HG03457 (cell line): Measurements from ENCODE around the gene EXOG.

Source experiments
- ATAC-seq: cut with Tn5 transposase; IDR thresholded peaks from one replicate; pipeline ENCODE4 v1.9.1; 2021; ENCODE audit warnings: moderate number of reproducible peaks; ENCODE audit not compliant: unreplicated experiment

Gene EXOG

DNA sequence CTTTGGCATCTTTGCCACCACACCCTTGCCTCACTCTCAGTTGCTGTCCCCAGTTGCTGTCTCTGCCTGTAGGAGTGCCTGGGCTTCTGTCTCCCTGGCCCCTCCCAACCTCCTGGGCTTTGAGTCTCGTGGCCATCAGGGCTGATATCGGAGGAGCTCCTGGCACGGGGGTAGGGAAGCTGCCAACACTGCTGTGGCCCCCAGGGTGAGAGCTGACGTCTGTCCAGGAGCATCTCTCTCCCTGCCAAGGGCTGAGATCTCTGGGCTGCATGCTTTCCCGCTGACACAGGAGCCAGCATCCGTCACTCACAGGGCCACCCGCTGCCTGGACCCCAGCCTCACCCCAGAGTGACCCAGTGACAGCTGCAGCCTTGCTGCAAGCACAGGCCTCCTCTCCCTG is 47.4 kb downstream of the EXOG start:
- no peak for ATAC-seq

- no peak for ATAC-seq
Measured at GRCh38 chr3:38544926-38545325, 48.8 kb downstream of the EXOG start.

DNA sequence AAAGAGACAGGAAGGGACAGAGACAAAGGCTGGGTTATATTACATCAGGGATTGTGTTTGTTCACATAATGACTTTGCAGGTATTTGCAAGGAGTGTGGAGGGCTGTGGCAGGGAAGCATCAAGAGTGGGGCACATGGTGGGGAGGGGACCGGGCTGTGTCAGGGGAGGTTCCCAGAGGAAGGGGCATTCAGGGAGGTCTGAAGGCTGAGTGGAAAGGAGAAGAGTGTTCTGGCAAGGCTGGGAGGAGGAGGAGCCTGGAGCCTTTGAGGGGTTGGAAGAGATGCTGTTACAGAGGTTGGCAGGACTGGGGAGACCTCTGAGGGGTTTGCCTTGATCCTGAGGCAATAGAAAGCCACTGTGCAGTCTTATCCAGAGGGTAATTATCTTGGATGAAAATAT is 49.4 kb downstream of the EXOG start:
- no peak for ATAC-seq

DNA sequence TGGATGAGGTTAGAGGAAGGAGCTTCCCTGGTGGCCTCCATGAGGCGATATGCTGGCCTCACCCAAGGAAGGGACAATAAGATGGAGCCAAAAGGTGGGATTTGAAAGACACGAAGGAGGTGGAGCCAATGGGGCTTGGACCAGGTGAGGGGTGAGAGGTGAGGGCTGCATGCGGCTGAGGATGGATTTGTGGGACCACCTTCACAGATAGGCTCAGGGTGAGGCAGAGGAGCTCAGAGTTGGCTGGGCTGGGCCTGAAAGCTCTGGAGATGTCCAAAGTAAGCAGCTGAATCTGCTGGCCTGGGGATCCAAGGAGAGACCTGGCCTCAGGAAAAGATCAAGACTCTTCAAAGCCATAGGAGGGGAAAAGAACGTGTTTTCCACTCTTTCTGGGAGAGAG is 49.8 kb downstream of the EXOG start:
- no peak for ATAC-seq

- no peak for ATAC-seq
Measured at GRCh38 chr3:38548154-38548931, 52.2 kb downstream of the EXOG start.

DNA sequence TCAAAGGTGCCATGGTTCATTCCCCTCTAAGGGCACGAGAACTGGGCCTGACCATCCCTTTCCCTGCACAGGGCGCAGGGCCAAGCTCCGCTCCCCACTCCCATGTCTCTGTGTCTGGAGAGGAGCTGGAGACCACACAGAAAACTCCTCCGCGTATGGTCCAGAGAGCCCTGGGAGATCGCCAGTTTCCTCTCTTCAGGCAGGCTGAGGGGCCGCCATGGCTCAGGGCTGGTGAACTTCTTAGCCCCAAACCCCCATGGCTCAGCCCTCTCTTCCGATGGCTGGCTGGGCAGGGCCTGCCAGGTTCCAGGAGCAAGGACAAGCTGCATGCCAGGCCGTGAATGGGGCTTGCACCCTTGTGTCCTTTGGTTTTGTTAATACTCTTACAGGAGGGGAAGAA is 52.9 kb downstream of the EXOG start:
- no peak for ATAC-seq

DNA sequence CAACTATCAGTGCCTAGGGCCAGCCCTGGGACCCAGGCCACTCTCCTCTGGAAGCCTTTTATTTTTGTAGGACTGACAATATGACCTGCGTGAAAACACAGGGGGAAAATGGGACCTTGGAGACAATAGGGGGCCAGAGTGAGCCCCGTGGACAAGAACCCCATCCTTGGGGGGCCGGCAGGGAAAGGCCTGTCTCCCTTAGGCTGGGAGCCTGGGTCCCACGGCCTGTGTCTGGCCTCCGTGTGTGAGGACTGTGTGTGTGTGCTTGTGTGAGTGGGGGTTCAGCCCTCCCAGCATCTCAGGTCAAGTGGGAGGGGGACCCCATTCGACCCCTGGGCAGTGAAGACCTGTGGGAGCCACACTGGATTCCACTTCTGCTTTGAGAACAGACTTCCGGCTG is 53.3 kb downstream of the EXOG start:
- ATAC-seq, result no peak

DNA sequence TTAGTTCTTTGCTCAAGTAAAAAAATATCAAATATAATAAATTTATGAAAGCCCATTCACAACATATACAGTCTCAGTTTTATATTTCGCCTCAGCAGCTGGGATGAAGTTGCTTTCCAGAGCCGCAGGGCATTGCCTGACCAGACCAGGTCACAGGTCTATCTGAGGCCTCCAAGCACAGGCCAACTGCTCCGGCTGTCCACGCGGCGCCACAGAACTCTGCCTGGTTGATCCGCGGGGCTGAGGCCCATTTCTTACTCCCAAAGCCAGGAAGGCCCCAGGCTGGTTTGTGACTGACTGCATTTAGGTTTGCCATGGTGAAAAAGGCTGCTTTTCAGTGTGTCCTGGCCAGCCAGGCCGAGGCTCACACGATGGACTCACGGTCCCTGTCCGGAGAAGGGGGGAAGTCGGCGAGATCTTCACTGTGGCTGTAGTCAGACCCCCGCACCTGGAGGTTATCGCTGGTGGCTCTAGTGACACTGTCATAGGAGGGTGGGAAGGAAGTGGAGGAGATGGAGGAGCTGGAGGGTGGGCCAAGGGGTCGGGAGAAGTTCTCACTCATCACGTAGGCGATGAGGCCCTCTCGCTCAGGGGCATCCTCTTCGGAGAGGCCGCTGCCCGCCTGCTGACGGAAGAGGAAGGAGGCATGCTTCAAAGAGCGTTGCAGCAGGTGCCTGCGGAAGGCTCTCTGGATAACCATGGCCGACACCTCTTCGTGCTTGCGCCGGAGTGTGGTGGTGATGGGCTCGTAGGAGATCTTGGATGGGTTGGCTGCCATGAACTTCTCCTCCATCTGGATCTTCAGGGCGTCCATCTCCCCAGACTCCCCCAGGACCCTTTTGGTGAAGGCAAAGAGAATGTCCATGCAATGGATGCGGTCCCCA is 54.1 kb downstream of the EXOG start:
- ATAC-seq, result no peak

DNA sequence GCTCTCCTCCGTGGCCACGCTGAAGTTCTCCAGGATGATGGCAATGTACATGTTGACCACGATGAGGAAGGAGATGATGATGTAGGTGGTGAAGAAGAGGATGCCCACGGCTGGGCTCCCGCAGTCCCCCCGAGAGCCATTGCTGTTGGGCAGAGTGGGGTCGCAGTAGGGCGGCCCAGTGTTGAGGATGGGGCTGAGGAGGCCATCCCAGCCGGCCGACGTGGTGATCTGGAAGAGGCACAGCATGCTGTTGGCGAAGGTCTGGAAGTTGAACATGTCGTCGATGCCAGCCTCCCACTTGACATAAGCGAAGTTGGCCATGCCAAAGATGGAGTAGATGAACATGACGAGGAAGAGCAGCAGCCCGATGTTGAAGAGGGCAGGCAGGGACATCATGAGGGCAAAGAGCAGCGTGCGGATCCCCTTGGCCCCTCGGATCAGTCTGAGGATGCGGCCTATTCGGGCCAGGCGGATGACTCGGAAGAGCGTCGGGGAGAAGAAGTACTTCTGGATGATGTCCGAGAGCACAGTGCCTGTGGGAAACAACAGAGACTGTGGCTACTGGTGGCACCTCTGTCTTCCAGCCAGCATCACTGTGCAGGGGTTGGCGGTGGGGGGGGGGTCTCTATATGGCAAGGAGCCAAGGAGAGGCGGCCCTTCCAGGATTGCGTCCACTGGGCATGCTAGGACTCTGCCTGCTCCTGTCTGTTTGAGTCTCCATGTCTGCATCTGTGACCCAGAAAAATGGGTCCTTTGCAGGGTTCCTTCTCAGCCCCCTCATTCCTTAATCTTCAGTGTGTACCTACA is 55.1 kb downstream of the EXOG start:
- no peak for ATAC-seq

DNA sequence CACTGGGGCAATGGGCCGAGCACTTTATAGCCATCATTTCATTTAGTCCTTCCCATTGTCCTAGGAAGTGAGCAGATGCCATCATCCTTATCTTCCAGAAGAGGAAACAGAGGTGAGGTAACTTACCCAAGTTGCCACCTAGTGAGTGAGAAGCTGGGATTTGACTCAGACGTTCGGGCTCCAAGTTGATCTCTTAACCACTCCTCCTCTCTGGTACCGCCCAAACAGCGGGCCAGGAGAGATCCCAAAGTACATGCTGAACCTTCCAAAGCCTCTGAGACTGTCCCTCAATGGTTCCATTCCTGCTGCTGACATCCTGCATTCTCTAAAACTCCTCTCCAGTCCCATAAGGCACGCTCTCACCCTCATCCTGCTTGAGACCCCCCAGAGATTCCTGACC is 56.2 kb downstream of the EXOG start:
- ATAC-seq, result no peak

- ATAC-seq, result no peak
Measured at GRCh38 chr3:38553071-38553470, 56.9 kb downstream of the EXOG start.

- ATAC-seq, result no peak
Measured at GRCh38 chr3:38554127-38554827, 58.1 kb downstream of the EXOG start.

DNA sequence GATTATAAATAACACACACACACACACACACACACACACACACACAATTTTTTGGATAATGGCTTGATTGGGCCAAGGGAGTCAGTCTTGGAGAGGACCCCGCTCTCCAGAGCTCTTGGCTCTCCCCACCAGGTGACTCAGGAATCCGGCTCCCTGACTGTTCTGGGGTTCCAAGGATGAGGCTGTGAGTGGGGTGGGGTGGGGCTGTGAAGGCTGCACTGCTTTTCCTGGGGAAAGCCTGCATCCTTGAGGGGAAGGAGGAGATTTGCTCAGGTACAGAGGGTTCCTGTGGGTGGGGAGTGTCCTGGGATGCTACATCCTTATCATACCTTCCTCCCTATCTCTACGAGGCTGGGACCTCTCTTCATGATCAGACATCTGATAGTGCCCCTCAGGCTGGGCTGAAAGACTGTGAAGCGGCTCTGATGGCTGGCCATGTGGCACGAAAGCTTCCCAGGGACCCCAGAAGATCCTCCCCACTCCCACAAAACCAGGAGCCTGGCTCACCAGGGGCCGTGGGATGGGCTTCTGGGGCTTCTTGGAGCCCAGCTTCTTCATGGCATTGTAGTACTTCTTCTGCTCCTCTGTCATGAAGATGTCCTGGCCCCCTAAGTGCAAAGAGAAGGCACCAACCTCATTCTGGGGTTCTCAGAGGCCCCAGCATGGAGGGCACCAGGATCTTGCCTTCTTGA is 59.2 kb downstream of the EXOG start:
- no peak for ATAC-seq

GRCh38 chr3:38555926-38556325 is 59.8 kb downstream of the EXOG start:
- no peak for ATAC-seq

DNA sequence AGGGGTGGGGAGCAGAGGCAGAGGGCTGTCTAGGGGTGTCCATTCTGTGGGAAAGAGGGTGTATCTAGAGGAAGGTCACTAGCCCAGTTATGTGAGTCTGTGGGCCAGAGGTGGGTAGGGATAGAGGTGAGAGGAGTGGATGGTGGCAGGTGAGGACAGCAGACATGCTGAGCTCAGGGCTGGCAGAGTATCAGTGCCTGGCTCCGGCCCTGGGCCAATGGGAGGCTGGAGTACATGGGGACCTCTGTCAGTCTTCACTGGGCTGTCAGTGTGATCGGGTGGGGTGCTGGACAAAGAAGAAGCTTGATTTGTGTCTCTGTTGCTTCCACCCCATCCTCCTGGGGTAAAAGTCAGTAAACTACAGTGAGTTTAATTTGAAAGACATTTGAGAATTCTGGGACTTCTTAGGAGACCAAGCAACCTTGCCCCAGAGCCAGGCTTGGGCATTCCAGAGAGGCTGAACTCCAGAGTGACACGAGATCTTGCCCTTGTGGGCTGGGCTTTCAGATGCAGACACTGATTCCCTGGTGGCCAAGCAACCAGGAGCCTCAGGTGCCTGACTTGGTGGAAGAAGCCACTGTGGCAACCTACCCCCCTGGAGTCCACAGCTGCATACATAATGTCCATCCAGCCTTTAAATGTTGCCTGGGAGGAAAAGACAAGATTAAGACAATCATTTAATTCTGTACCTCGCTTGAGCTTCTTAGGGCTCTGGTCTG is 60.7 kb downstream of the EXOG start:
- no peak for ATAC-seq

- no peak for ATAC-seq
Measured at GRCh38 chr3:38558864-38559263, 62.7 kb downstream of the EXOG start.

DNA sequence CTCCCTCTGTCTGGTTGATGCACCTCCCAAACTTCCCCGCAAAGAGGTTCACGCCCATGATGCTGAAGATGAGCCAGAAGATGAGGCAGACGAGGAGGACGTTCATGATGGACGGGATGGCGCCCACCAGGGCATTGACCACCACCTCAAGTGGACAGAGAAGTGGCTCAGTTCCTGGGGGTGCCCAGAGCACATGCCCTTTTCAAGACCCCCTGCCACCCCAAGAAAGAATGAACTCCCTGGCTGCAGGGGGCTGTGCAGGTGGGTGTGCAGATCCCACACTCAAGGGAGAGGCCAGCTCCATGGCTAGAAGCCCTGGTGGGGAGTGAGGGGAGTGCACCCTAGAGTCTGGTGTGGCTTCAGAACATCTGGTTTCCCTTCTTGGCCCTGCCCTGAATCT is 64.1 kb downstream of the EXOG start:
- ATAC-seq, result no peak

GRCh38 chr3:38560996-38561717 is 65.0 kb downstream of the EXOG start:
- ATAC-seq, result no peak
